ENCODE data around the gene MAPK6. TPM values are rescaled to one million over a fixed set of nuclear protein-coding genes. Genes with fewer than 3 reads are reported as not detected.
A peak's percentile ranks its signal among the peaks of the same experiment; 100 is the strongest.

The MAPK6 gene
- total and polyA plus RNA-seq, 2 of the 8 experiments (the other 6 are each of a cell fraction or from before 2014, with no cell fraction given), result 22.6 to 108 TPM

GRCh38 chr15:52013151-52013791 is 5.7 kb upstream of the MAPK6 start:
- no peaks in the 10 kb centered on the region for H3K9me3 ChIP-seq (ENCODE audit: insufficient read depth in 2 of 2, low read depth in 1 of 2, low read length in 1 of 2)
- no peak overlapping the region for H3K23ac ChIP-seq (ENCODE audit: insufficient read length)
- no peak overlapping the region for H4K91ac ChIP-seq (replicated peaks; ENCODE audit: insufficient read length, low read length)
- no peaks in the 10 kb centered on the region for H4K20me1 ChIP-seq (replicated peaks in 1 of 2; ENCODE audit: control insufficient read depth in 1 of 2, insufficient read depth in 2 of 2, low read length in 2 of 2)
- no peak overlapping the region for H3K18ac ChIP-seq (ENCODE audit: extremely low read depth, low read length)
- no peak overlapping the region for H3K4me2 ChIP-seq (ENCODE audit: insufficient read depth in 1 of 2, low read depth in 2 of 2, low read length in 2 of 2)
- no peak overlapping the region for H2BK120ac ChIP-seq (replicated peaks; ENCODE audit: low read depth, low read length)
- TF ChIP-seq CEBPB (IDR thresholded peaks at IDR 0.05; ENCODE audit: low read depth, low read length) (peak; percentile 45; the same call in 1 of the 2 replicates), BCL11A (IDR thresholded peaks at IDR 0.05; ENCODE audit: low read depth in 2 of 2, low read length in 2 of 2) (no peak)
- H2BK20ac ChIP-seq (ENCODE audit: low read length), result no peak overlapping the region
- H3K23me2 ChIP-seq (ENCODE audit: low read depth, low read length), result no peaks in the 10 kb centered on the region
- H3K27ac ChIP-seq (ENCODE audit: low read depth, low read length), result no peak overlapping the region
- no peak overlapping the region for H2BK15ac ChIP-seq (ENCODE audit: low read length)
- no peaks in the 10 kb centered on the region for H3K79me1 ChIP-seq (ENCODE audit: low read depth, low read length)
- no peak for FAIRE-seq
- no peak overlapping the region for H2AK5ac ChIP-seq (ENCODE audit: low read depth, low read length)
- no peak overlapping the region for H2AFZ ChIP-seq (ENCODE audit: low read length)
- no peak overlapping the region for H3K56ac ChIP-seq (replicated peaks; ENCODE audit: insufficient read length, low read depth, low read length)
- H3K14ac ChIP-seq (ENCODE audit: insufficient read length), result no peak overlapping the region
- H3K9ac ChIP-seq (replicated peaks in 1 of 4; ENCODE audit: extremely low read depth in 1 of 4, low read depth in 3 of 4, low read length in 3 of 4), result no peak overlapping the region
- no peak overlapping the region for H2BK12ac ChIP-seq (ENCODE audit: low read depth, low read length)
- H4K5ac ChIP-seq (ENCODE audit: insufficient read length, low read depth, low read length), result no peak overlapping the region
- peaks cover 0 to under 1% (median 0%) of the 10 kb centered on the region in 4 experiments; a peak in 1 of 7 replicates for H3K4me1 ChIP-seq (replicated peaks in 1 of 4; ENCODE audit: control insufficient read depth in 3 of 4, insufficient read depth in 4 of 4, low read length in 3 of 4)
- DNase-seq (ENCODE audit: low read depth in 1 of 2, low spot score in 2 of 2), result no peak
- no peaks in the 10 kb centered on the region for H3K27me3 ChIP-seq (replicated peaks in 1 of 4; ENCODE audit: control insufficient read depth in 3 of 4, extremely low read depth in 1 of 4, insufficient read depth in 3 of 4, low read length in 3 of 4)
- 85% methylated on average over 3 of the region's 3 CpGs; no CpG with 5 or more reads in 1 of the 2 experiments for WGBS, 2 experiments (ENCODE audit: extremely low coverage in 1 of 2, insufficient coverage in 1 of 2, insufficient read length in 1 of 2, insufficient replicate concordance in 2 of 2, low coverage in 1 of 2, low lambda C conversion rate in 2 of 2, missing lambda C conversion rate in 1 of 2)
- no peak overlapping the region for H2BK5ac ChIP-seq (ENCODE audit: low read depth, low read length)
- ChIA-PET POLR2A (ENCODE audit: partially characterized antibody) (no interaction called here), CTCF (ENCODE audit: partially characterized antibody) (no interaction called here)
- H4K8ac ChIP-seq (ENCODE audit: extremely low read depth, insufficient read depth, low read length), result no peak overlapping the region
- H3K4ac ChIP-seq (replicated peaks; ENCODE audit: insufficient read length, low read depth, low read length), result no peak overlapping the region
- H3K79me2 ChIP-seq (ENCODE audit: control insufficient read depth in 1 of 2, insufficient read depth in 2 of 2, low read length in 2 of 2), result no peaks in the 10 kb centered on the region
- no peaks in the 10 kb centered on the region for H3K36me3 ChIP-seq (ENCODE audit: control insufficient read depth in 2 of 4, insufficient read depth in 4 of 4, low read length in 3 of 4)
- H3K4me3 ChIP-seq (ENCODE audit: extremely low read depth in 1 of 4, insufficient read depth in 2 of 4, low read depth in 3 of 4, low read length in 4 of 4), result no peak overlapping the region

Measured in H1 (cell line).